Endothelial cell (in vitro differentiated cells): Measurements from ENCODE around the gene MTHFD2. TPM values are rescaled to one million over a fixed set of nuclear protein-coding genes. Genes with fewer than 3 reads are reported as not detected.
A peak's percentile ranks its signal among the peaks of the same experiment; 100 is the strongest.

Experiments used
- DNase-seq: peaks from one replicate; pipeline ENCODE4 v3.0.0; 2021; ENCODE audit warnings: low spot score
- H3K27ac Mint-ChIP-seq: one replicate; pipeline ENCODE4 v1.8.0; 2021; ENCODE audit warnings: mixed read lengths, inconsistent platforms; ENCODE audit not compliant: unreplicated experiment
- H3K27me3 Mint-ChIP-seq: one replicate; pipeline ENCODE4 v1.8.0; 2021; ENCODE audit warnings: mild to moderate bottlenecking, moderate library complexity, mixed read lengths, inconsistent platforms; ENCODE audit not compliant: unreplicated experiment
- H3K36me3 Mint-ChIP-seq: one replicate; pipeline ENCODE4 v1.8.0; 2021; ENCODE audit warnings: mild to moderate bottlenecking, low read depth, mixed read lengths, inconsistent platforms; ENCODE audit not compliant: unreplicated experiment
- H3K4me1 Mint-ChIP-seq: one replicate; pipeline ENCODE4 v1.8.0; 2021; ENCODE audit warnings: mild to moderate bottlenecking, mixed read lengths, inconsistent platforms; ENCODE audit not compliant: unreplicated experiment
- H3K4me3 Mint-ChIP-seq: one replicate; pipeline ENCODE4 v1.8.0; 2021; ENCODE audit warnings: mild to moderate bottlenecking, mixed read lengths, inconsistent platforms; ENCODE audit not compliant: unreplicated experiment
- H3K9me3 Mint-ChIP-seq: one replicate; pipeline ENCODE4 v1.8.0; 2021; ENCODE audit warnings: mixed read lengths, inconsistent platforms; ENCODE audit not compliant: unreplicated experiment
- CTCF ChIP-seq: fragments of 200-600 bp; sonication (generic); IDR thresholded peaks from one replicate; pipeline ENCODE4 v1.5.0; 2021; ENCODE audit warnings: antibody characterized with exemption; ENCODE audit not compliant: unreplicated experiment
- total RNA-seq: library from RNA; stranded (reverse); fragmentation: NEBNext Ultra II Directional; extraction: Animal tissue kit (Norgen Biotek cat#: 25700); gene quantifications from one replicate; pipeline ENCODE4 v1.2.1, GENCODE V29; 2021; ENCODE audit not compliant: unreplicated experiment

The MTHFD2 gene
- total RNA-seq, 1 donor from 2014 or later: 20.0 TPM

GRCh38 chr2:74255660-74256213 lies 57.3 kb downstream of the MTHFD2 start:
- Mint-ChIP-seq H3K27me3 (peaks cover 13% of the 10 kb centered on the region), H3K27ac (no peak overlapping the region), H3K4me3 (no peak overlapping the region), H3K4me1 (peaks cover 6% of the 10 kb centered on the region), H3K9me3 (no peaks in the 10 kb centered on the region), H3K36me3 (no peaks in the 10 kb centered on the region)
- no peak for TF ChIP-seq CTCF
- DNase-seq: no peak

GRCh38 chr2:74259191-74259590 lies 60.8 kb downstream of the MTHFD2 start:
- no peak overlapping the region for H3K4me3 Mint-ChIP-seq
- DNase-seq: no peak
- H3K27ac Mint-ChIP-seq: no peak overlapping the region
- no peaks in the 10 kb centered on the region for H3K36me3 Mint-ChIP-seq
- H3K27me3 Mint-ChIP-seq: peaks cover 11% of the 10 kb centered on the region
- peaks cover 10% of the 10 kb centered on the region for H3K4me1 Mint-ChIP-seq
- no peak for TF ChIP-seq CTCF
- no peaks in the 10 kb centered on the region for H3K9me3 Mint-ChIP-seq

GRCh38 chr2:74259733-74260132 lies 61.3 kb downstream of the MTHFD2 start:
- no peaks in the 10 kb centered on the region for H3K36me3 Mint-ChIP-seq
- peak overlapping the region; percentile 42 for H3K27ac Mint-ChIP-seq
- H3K4me1 Mint-ChIP-seq: peaks cover 10% of the 10 kb centered on the region
- H3K9me3 Mint-ChIP-seq: no peaks in the 10 kb centered on the region
- TF ChIP-seq CTCF: no peak
- H3K4me3 Mint-ChIP-seq: no peak overlapping the region
- H3K27me3 Mint-ChIP-seq: peaks cover 10% of the 10 kb centered on the region
- no peak for DNase-seq

GRCh38 chr2:74260495-74260894 lies 62.1 kb downstream of the MTHFD2 start:
- H3K9me3 Mint-ChIP-seq: no peaks in the 10 kb centered on the region
- no peak for TF ChIP-seq CTCF
- H3K36me3 Mint-ChIP-seq: no peaks in the 10 kb centered on the region
- peaks cover 10% of the 10 kb centered on the region for H3K27me3 Mint-ChIP-seq
- H3K4me1 Mint-ChIP-seq: peaks cover 10% of the 10 kb centered on the region
- H3K27ac Mint-ChIP-seq: no peak overlapping the region
- H3K4me3 Mint-ChIP-seq: no peak overlapping the region
- no peak for DNase-seq

GRCh38 chr2:74261204-74261864 lies 62.9 kb downstream of the MTHFD2 start:
- peak; percentile 19 for TF ChIP-seq CTCF
- Mint-ChIP-seq H3K9me3 (no peaks in the 10 kb centered on the region), H3K36me3 (no peaks in the 10 kb centered on the region), H3K4me3 (no peak overlapping the region), H3K27ac (no peak overlapping the region), H3K4me1 (peaks cover 10% of the 10 kb centered on the region), H3K27me3 (peaks cover 4% of the 10 kb centered on the region)
- DNase-seq: peak; percentile 44
